GM12874 (cell line): ENCODE data around the gene CGB8.

Source experiments
- TF ChIP-seq, protein P1 (sequence below): IDR thresholded peaks from 2 replicates; pipeline ENCODE4 v1.5.1; 2011; ENCODE audit warnings: low read depth, mild to moderate bottlenecking, control low read depth, low read length, moderate library complexity; ENCODE audit not compliant: insufficient read depth

CGB8 gene

DNA sequence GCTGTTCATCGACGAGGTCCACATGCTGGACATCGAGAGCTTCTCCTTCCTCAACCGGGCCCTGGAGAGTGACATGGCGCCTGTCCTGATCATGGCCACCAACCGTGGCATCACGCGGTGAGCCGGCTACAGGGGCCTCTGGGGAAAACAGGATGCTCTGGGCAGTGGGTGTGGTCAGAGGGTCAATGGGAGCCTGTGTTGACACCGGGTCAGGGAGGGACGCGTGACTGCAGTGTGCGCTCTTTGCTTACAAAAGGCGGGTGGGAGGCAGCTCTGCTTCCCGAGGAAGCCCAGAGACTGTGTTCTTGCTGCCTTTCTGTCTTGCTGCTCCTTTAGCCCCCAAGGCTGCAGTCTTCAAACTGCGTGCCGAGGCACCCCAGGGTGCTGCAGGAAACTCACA is 37.7 kb downstream of the CGB8 start:
- TF ChIP-seq, protein P1, sequence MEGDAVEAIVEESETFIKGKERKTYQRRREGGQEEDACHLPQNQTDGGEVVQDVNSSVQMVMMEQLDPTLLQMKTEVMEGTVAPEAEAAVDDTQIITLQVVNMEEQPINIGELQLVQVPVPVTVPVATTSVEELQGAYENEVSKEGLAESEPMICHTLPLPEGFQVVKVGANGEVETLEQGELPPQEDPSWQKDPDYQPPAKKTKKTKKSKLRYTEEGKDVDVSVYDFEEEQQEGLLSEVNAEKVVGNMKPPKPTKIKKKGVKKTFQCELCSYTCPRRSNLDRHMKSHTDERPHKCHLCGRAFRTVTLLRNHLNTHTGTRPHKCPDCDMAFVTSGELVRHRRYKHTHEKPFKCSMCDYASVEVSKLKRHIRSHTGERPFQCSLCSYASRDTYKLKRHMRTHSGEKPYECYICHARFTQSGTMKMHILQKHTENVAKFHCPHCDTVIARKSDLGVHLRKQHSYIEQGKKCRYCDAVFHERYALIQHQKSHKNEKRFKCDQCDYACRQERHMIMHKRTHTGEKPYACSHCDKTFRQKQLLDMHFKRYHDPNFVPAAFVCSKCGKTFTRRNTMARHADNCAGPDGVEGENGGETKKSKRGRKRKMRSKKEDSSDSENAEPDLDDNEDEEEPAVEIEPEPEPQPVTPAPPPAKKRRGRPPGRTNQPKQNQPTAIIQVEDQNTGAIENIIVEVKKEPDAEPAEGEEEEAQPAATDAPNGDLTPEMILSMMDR, result no peak

DNA sequence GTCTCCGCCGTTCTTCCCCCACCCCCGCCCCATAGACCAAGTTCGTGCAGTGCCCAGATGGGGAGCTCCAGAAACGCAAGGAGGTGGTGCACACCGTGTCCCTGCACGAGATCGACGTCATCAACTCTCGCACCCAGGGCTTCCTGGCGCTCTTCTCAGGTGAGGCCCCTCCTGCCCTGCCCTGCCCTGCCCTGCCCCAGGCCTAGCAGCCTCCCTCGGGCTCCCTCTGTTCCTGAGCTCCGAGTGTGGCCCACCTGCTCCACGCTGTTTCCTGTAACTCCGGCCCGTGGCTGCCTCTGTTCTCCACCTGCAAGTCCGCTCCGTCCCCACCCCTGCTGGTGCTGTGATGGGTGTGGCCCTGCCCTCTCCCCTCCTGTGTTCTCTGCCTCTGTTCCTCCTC is 38.5 kb downstream of the CGB8 start:
- TF ChIP-seq, protein P1, result no peak

DNA sequence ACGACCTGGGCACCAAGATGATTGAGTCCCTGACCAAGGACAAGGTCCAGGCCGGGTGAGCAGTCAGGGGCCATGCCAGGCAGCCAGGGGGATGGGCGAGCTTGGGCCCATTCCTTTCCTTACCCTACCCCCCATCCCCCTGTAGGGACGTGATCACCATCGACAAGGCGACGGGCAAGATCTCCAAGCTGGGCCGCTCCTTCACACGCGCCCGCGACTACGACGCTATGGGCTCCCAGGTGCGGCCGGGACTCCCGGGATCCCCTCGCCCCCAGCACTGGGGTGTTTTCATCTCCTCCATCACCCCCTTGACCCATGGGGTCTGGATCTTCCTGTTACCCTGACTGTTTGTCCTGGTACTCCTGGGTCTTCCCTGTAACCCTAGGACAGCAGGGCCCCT is 39.1 kb downstream of the CGB8 start:
- TF ChIP-seq, protein P1, result no peak

DNA sequence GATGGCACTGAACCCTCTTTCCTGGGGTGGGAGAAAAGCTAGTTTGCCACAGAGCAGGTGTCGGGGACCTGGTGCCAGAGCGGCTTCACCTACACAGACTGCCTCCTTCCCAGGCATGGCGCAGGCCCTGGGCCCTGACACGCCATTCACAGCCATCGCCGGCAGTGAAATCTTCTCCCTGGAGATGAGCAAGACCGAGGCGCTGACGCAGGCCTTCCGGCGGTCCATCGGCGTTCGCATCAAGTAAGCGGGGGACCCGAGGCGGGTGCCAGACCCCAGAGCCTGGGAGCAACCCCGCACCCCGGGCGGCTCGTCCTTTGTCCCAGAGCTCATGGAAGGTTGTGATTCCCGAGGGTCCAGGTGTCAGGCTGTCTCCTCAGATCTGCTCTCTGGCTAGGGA is 42.0 kb downstream of the CGB8 start:
- TF ChIP-seq, protein P1, result no peak

DNA sequence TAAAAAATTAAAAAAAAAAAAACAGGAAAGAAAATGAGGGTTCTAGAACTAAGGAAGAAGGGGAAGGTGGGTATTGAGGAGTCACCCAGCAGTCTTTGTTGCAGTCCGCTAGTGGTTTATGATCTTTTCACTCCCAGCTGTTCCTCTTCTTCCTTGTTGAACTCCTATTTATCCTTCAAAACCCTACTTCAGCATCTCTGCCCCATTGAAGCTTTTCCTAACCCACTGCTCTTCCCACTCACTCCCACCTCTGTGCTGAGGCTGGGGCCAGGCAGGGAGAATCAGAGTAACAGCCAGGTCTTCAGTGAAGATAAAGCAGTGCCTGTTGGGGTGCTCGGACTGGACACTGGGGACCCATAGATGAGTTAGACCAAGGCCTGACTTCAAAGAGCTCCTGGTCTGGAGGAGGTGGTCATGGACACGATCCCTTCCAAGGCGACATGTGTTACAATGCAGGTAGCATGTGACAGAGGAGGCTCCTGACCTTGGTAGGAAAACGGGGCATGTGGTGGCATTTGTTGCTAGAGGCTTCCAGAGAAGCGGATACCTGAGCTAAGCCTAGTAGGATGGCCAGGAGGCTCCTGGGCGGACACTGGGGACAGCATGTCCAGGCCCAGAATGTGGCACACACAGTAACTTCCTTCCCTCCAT is 43.8 kb downstream of the CGB8 start:
- TF ChIP-seq, protein P1, result no peak

DNA sequence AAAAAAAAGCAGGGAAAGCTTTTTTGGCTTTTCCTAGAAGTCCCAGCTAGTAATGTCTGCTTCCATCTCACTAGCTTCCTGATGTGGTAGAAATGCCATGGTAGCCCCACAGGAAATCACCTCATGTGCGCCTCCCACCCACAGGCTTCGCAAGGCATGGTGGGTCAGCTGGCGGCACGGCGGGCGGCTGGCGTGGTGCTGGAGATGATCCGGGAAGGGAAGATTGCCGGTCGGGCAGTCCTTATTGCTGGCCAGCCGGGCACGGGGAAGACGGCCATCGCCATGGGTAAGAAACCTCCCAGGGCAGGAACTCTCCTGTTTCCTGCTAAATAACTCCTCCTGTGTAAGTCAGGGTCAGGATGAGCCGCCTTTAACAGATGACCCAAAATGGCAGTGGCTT is 44.8 kb downstream of the CGB8 start:
- TF ChIP-seq, protein P1, result no peak

DNA sequence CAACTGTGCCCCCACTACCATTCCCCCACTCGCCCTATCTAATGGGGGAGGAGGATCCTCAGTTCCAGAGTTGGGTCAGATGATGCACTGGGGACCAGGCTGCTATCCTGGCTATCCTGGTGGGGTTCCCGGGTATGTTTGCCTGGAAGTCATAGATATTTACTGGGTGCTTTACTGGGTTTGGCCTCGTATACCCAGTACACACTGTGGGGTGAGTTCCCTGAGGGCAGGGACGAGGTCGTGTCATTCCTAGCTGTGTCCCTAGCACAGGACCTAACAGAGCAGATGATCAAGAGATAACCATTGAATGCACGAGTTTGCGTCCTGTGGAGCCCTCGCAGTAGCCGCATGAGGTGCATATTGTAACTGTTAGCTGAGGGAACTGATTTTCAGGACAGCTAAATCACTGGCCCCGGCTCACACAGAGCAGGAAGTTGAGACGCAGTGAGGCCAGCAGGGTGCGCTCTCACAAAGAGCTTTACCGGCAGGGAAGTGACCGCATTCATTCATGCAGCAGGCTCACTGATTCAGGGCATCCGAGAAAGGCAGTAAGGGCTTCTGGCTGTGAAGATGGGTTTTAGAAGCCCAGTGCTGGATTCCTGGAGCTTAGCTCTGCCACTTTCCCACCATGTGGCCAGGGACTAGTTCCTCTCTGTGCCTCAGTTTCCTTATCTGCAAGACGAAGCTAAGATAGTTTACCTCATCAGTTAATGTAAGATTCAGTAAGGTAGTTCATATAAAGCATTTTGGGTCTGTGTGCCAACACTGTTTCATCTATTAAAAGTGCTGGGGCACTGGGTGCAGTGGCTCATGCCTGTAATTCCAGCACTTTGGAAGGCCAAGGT is 49.2 kb downstream of the CGB8 start:
- TF ChIP-seq, protein P1, result peak; percentile 82
